Activated naive CD4-positive, alpha-beta T cell (primary cell): Measurements from ENCODE around the gene TRNP1.
"Not testable (repeated sequence)": the region's sequence is repeated elsewhere in the genome, so short reads cannot be mapped to it uniquely, and the experiment has no call there.

Source experiments
- DNase-seq, 4 experiments: peaks; one replicate each; lab custom pipeline; 2025; lab: John Stamatoyannopoulos, UW

TRNP1 gene

GRCh38 chr1:26972821-26973220, 20.7 kb upstream of the TRNP1 start:
- DNase-seq = no peak

GRCh38 chr1:26976621-26977510, 16.6 kb upstream of the TRNP1 start:
- no peak for DNase-seq

DNA sequence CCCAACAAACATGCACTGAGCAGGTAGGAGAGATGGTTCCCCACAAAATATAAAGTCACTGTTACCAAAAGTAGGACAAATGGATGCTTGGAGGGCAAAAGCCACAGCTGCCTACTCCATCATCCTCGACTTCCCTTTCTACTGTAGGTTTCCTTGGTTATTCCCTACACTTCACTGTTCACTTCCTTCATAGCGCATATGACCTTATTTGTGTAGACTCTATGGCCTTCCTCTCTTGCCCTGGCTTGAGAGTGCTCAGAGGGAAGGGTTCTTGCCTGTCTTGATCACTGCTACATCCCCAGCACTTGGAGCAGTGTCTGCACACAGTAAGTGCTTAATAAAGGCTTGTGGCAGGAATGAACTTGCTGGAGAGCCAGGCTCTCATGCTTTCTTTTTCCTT, 14.6 kb upstream of the TRNP1 start:
- no peak for DNase-seq

GRCh38 chr1:26981146-26981846, 12.2 kb upstream of the TRNP1 start:
- no peak for DNase-seq

- no peak for DNase-seq
These were observed 9.6 kb upstream of the TRNP1 start for GRCh38 chr1:26983863-26984262.

- no peak for DNase-seq
These were observed 9.2 kb upstream of the TRNP1 start for GRCh38 chr1:26984291-26984690.

DNA sequence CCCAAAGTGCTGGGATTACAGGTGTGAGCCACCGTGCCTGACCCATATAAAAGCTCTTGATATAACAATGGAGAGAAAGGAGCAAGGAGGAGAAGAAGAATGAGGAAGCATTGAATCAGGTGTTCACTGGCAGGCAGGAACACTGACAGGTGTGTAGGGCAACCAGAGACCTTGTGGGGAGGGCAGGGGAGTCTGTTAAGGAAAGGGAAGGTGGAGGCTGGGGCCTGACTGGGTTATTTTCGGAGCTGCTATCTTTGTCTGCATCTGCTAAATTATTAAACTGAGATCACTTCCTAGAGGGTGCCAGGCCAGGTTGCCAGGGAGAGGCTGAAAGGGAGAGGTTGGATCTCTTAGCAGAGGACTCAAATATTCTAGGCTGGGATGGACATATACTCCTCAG, 6.8 kb upstream of the TRNP1 start:
- DNase-seq = no peak

GRCh38 chr1:26989403-26990109, 3.9 kb upstream of the TRNP1 start:
- not testable (repeated sequence) for DNase-seq

DNA sequence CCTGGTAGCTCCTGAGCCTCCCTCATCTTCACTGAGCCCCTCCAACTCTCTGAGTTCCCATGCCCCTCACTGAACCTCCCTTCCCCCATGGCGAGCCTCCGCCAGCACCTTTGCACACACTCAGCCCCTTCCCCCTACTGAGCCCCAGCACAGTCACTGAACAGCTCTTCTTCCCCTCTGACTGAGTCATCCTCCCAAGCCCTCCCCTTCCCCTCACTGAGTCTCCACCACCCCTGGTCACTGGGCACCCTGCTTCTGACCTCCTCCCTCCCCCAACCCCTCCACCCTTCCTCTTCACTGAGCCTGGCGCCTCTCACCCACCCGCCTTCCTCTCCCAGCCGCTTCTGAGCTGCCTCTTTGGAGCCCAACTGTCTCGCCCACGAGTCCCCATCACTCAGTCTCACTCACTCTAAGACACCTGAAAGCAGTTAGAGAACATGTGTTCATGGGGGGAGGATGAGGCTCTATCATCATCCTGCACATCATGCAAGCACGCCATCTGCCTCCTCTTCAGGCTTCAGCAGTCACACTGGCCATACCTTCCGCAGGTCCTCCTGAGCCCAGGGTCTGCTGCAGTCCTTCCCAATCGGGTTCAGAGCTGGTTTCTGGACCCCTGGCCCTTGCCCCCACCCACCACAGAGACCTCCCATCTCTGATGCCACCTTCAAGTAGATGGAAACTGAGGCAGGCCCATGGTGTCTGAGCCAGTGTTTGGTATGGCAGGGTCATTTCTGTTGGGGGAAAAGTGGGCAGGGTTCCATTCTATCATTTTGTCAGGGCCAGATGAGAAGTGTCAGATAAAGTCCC, 2.0 kb upstream of the TRNP1 start:
- no peak for DNase-seq

GRCh38 chr1:26994020-26994786, 711 bp downstream of the TRNP1 start:
- peak in 1 of 4 experiments; percentile 30 for DNase-seq

DNA sequence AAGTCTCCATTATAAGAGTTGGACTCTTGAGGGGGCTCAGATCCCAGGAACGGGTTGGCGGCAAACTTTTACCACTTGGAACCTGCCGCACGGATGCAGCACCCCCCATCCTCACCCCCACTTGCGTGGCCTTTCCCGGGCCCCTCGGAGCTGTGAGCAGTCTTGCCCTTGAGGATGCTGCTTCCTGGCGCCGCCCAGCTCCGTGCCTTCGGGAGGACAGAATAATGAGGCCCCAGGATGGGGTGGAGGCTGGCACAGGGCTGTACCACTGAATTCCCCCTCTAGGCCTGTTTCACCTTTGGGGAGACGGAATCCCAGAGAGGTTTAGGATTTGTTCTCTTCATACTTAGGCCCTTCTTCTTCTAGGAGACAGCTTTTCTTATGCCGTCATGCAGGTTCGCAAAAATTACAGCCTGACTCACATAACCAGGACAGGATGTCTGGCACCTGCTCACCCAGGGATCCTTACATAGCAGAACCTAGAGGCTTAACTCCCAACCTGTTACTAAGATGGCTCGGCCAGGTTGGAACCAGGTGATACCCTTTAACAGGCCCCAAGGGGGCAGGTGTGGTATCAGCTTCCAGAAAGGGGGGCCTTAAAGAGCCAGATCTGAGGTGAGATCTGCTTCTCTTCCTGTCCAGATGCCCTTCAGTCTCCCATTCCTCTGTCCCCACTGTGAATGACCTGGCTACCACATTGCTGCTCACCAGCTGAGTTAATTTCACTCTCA, 1.5 kb downstream of the TRNP1 start:
- DNase-seq = no peak

DNA sequence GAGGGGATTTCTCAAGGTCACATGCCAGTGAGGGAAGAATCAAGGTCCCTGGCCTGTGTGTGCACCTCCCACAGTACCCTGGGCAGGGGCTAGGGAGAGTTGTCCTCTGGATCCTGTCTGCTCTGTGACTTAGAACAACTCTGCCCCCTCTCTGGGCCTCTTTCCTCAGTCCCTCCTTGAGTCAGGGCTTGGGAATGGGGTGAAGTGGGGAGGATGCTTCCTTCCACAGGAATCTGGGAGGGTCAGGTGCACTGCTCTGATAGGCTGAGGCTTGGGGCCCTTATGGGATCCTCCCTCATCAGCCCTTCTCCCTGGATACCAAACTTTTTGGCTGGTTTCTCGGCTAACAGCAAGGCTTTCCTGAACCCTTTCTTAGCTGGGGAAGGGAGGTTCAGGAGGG, 2.5 kb downstream of the TRNP1 start:
- DNase-seq = no peak

DNA sequence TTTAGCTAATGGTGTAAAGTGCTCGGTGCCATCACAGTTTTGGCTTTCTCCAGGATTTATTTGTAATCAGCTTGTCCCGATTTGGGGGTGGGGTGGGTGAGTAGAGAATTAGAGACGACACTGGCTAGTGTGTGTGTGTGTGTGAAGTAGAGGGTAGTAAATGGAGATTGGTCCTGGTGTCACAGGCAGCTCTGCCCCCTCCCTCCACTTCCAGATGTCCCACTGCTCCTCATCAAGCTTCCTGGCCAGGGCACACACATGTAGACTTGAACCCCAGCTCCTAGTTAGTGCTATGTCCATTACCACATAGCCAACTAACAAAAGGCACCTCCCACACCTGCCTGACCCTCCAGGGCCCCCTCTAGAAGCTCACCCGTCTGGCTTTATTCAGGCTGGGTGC, 3.2 kb downstream of the TRNP1 start:
- DNase-seq = no peak

GRCh38 chr1:26998429-26999300, 5.2 kb downstream of the TRNP1 start:
- no peak for DNase-seq

DNA sequence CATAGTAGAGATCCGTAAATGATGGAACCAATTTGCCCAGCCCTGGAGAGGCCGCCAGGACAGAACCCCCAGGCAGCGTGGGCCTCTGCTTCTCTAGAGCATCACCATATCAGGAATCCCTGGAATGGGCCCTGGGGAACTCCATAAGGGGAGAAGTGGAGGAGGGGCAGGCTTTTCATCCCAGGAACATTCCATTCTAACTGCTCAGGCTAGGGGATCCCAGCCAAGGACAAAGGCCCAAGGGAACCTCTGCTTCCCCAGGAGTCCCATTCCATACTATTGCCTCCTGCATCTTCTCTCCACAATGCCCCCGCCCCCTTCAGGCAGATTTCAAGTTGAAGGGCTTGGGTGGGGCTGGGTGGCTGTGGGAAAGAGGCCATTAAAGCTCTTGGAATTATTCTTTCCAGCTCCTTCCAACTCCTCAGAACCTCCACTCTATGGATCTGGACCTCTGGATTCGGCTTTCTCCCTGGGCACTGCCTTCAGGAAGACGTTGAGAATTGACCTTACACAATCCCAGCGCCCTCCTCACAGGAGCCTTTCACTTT, 6.0 kb downstream of the TRNP1 start:
- no peak for DNase-seq

DNA sequence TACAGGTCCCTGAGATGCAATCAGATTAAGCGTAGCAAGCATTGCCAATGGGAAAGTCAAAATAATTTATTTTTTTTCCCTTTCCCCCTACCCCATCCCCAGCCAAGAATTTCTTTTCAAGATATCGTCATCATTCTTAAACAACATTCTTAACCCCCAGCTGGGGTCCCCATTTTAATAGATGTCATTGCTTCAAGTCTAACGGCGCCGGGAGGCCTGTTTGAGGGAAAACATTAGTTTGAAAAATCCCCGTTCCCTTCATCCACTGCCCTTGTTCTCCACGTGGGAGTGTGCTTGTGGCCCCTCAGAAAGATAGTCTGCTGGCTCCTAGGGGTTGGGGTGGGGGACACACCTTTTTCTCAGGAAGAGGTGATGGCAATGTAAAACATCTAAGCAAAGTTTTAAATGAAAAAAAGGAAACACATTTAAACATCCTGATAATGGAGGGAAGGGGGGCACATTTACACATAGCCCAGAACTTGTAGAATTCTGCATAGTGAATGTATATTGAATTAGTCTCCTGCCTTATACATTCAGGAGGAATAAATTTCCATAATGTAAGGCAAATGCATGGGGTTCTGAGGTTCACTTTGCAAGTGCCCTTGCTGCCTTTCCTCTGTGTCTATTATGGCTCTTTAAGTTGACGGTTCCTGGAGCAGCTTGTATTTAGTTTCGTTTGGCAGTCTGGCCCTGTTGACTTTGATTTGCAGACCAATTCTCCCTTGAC, 6.8 kb downstream of the TRNP1 start:
- no peak for DNase-seq

DNA sequence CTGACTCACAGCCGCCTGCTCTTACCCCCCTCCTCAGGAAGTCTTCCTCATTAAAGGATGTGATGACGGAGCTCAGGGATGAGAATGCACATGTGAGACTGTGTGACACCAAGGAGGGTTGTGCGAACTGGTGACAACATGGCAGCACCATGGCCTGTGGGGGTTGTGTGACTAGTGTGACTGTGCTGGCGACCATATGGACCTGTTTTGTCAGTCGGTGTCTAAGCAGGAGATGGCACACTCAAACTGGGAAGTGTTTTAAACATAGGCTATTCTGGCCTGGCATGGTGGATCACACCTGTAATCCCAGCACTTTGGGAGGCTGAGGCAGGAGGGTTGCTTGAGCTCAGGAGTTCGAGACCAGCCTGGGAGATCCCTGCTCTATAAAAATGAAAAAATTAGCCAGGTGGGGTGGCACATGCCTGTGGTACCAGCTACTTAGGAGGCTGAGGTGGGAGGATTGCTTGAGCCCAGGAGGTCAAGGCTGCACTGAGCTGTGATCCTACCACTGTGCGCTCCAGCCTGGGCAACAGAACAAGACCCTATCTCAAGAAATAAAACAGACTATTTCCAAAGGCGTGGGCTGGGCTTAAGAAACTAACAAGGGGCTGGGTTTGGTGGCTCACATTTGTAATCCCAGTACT, 7.4 kb downstream of the TRNP1 start:
- DNase-seq = no peak
